ENCODE data around the gene MPDU1.
A peak's percentile ranks its signal among the peaks of the same experiment; 100 is the strongest.

Gene MPDU1

GRCh38 chr17:7561028-7561575 lies 22.6 kb upstream of the MPDU1 start:
- DNase-seq = peak; percentile 48

GRCh38 chr17:7561589-7562207 lies 22.0 kb upstream of the MPDU1 start, which contains the start of gene SENP3:
Gene SENP3, plus strand, starts transcription at chr17:7561919. Its CDS starts 1,158 bp downstream, at chr17:7563077.
- DNase-seq = no peak

GRCh38 chr17:7562208-7562605 lies 21.4 kb upstream of the MPDU1 start:
- DNase-seq = no peak

DNA sequence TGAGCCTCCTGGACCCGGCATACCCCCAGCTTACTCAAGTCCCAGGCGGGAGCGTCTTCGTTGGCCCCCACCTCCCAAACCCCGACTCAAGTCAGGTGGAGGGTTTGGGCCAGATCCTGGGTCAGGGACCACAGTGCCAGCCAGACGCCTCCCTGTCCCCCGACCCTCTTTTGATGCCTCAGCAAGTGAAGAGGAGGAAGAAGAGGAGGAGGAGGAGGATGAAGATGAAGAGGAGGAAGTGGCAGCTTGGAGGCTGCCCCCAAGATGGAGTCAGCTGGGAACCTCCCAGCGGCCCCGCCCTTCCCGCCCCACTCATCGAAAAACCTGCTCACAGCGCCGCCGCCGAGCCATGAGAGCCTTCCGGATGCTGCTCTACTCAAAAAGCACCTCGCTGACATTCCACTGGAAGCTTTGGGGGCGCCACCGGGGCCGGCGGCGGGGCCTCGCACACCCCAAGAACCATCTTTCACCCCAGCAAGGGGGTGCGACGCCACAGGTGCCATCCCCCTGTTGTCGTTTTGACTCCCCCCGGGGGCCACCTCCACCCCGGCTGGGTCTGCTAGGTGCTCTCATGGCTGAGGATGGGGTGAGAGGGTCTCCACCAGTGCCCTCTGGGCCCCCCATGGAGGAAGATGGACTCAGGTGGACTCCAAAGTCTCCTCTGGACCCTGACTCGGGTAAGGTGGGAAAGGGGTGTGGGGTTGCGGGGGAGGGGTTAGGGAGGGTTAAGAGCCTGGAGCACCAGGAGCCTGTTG lies 20.4 kb upstream of the MPDU1 start:
- no peak for DNase-seq

DNA sequence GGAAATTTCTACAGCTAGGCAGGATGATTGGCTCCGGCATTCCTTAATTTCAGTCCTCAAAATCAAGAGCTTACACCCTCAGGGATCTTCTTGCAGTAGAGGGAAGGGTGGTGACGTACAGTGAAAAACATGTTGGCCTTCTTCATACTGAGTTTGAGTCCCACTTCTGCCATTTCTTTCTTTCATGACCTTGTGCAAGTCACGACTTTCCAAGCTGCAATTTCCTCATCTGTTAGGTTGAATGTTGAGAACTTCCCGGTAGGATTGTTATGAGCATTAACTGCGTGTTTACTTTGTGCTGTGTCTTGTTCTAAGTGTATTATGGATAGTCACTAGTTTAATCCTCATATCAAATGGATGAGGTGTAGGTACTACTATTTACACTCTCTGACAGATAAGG lies 14.1 kb upstream of the MPDU1 start:
- no peak for DNase-seq

DNA sequence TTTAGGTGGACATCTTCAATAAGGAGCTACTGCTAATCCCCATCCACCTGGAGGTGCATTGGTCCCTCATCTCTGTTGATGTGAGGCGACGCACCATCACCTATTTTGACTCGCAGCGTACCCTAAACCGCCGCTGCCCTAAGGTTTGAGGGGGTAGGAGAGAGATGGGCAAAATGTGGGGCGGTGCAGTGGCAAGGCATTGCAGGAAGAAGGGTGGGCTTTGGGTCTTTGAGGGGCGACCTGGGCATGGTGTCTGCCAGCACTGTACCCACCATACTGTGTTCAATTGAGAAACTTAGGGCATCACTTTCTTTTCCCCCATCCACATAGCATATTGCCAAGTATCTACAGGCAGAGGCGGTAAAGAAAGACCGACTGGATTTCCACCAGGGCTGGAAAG lies 13.3 kb upstream of the MPDU1 start:
- DNase-seq = no peak

GRCh38 chr17:7572338-7572587 lies 11.4 kb upstream of the MPDU1 start:
- DNase-seq = peak; percentile 94

- no peak for DNase-seq
Observed at GRCh38 chr17:7572588-7573323, 10.9 kb upstream of the MPDU1 start.

DNA sequence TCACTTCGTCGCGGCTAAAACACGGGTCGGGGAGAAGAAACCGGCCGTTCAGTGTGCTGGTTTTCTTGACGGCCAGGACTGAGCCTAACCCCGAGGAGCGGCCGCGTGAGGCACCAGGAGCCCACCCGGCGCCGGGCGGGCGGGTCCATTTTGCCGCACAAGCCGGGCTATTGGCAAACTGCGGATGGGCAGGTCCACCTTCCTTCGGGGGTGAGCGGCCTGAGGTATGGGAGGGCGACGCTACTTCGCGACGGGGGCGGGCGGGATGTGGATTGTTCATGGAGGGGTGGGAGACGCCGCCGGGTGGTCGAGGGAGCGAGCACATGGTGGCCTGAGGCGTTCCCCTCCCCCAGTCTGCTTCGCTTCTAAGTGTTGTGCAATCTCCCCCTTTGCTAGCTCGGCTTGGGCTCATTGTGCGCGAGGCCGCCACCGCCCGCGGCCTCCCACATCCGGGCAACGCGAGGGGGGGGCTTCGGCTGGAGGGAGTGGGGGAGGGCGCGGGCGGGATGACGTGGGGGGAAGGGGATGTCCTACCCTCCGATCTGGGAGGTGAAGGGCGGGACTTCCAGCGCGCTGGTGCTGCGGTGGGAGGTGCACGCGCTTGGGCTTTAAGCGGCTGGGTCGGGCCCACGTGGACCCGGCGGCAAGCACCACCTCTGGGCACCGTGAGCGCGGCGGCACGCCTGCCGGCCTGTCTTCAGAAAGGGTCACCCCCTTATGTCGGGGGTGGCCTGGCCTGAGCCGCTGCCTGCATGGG lies 10.2 kb upstream of the MPDU1 start:
- no peak for DNase-seq

- no peak for DNase-seq
Observed at GRCh38 chr17:7574176-7574953, 9.3 kb upstream of the MPDU1 start.

GRCh38 chr17:7575481-7575883 lies 8.2 kb upstream of the MPDU1 start:
- no peak for DNase-seq

- no peak for DNase-seq
Observed at GRCh38 chr17:7575959-7576358, 7.7 kb upstream of the MPDU1 start.

DNA sequence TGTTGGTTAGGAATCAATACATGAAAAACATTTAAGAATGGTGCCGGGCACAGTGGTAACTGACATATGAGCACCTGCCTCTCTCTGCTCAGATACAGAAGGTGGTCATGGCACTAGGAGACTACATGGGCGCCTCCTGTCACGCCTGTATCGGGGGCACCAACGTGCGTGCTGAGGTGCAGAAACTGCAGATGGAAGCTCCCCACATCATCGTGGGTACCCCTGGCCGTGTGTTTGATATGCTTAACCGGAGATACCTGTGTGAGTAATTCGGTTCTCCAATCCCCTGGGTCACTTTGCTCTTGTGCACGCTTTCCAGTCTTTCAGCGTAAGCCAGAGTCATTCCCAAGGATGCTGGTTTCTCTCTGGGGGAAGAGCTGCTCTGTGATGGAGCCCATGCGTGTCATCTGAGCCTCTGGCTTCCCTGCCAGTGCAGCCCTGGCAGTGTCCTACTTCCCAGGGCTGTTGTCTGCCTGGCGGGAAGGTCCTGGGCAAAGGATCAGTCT lies 7.2 kb upstream of the MPDU1 start:
- no peak for DNase-seq

DNA sequence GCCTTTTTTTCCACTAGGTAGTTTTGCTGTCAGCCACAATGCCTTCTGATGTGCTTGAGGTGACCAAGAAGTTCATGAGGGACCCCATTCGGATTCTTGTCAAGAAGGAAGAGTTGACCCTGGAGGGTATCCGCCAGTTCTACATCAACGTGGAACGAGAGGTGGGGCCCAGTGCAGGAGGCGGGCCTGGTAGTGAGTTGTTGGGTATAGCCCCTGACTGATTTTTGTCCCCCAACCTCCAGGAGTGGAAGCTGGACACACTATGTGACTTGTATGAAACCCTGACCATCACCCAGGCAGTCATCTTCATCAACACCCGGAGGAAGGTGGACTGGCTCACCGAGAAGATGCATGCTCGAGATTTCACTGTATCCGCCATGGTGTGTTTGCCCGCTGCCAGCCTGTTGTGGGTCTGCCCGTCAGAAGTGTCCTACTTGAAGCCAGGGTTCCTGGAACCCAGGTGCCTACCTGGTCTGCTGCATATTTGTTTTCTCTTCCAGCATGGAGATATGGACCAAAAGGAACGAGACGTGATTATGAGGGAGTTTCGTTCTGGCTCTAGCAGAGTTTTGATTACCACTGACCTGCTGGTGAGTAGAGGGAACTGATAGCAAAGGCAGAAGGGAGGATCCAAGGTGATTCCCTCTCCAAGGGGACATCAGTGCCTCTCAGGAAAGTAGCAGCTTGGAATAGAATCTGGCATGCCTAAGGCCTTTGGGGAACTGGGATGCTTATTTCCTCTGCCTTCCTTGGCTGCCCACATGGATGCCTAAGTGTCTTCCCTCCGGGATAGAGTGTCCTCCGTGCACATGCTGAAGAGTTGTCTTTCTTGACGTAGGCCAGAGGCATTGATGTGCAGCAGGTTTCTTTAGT lies 6.1 kb upstream of the MPDU1 start:
- DNase-seq = no peak

DNA sequence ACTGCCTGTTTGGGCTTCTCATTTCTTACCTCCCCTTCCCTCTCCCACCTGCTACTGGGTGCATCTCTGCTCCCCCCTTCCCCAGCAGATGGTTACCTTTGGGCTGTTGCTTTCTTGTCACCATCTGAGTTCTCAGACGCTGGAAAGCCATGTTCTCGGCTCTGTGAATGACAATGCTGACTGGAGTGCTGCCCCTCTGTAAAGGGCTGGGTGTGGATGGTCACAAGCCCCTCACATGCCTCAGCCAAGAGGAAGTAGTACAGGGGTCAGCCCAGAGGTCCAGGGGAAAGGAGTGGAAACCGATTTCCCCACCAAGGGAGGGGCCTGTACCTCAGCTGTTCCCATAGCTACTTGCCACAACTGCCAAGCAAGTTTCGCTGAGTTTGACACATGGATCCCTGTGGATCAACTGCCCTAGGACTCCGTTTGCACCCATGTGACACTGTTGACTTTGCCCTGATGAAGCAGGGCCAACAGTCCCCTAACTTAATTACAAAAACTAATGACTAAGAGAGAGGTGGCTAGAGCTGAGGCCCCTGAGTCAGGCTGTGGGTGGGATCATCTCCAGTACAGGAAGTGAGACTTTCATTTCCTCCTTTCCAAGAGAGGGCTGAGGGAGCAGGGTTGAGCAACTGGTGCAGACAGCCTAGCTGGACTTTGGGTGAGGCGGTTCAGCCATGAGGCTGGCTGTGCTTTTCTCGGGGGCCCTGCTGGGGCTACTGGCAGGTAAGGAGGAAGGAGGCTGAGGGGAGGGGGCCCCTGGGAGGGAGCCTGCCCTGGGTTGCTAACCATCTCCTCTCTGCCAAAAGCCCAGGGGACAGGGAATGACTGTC lies 4.4 kb upstream of the MPDU1 start, which contains the start of gene CD68:
Gene CD68, plus strand, starts transcription at position 638 of the 833 bp plus-strand sequence. Its CDS starts 40 bp downstream, at position 678.
- peak; percentile 79 for DNase-seq

DNA sequence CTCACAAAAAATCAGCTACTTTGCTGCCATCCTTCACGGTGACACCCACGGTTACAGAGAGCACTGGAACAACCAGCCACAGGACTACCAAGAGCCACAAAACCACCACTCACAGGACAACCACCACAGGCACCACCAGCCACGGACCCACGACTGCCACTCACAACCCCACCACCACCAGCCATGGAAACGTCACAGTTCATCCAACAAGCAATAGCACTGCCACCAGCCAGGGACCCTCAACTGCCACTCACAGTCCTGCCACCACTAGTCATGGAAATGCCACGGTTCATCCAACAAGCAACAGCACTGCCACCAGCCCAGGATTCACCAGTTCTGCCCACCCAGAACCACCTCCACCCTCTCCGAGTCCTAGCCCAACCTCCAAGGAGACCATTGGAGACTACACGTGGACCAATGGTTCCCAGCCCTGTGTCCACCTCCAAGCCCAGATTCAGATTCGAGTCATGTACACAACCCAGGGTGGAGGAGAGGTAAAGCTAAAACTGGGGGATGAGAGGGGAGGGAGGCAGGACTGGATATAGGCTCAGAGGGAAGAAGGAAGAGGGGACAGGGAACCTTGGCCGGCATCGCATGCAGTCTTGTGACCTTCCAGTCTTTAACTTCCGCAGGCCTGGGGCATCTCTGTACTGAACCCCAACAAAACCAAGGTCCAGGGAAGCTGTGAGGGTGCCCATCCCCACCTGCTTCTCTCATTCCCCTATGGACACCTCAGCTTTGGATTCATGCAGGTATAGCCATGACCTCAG lies 3.6 kb upstream of the MPDU1 start:
- no peak for DNase-seq

DNA sequence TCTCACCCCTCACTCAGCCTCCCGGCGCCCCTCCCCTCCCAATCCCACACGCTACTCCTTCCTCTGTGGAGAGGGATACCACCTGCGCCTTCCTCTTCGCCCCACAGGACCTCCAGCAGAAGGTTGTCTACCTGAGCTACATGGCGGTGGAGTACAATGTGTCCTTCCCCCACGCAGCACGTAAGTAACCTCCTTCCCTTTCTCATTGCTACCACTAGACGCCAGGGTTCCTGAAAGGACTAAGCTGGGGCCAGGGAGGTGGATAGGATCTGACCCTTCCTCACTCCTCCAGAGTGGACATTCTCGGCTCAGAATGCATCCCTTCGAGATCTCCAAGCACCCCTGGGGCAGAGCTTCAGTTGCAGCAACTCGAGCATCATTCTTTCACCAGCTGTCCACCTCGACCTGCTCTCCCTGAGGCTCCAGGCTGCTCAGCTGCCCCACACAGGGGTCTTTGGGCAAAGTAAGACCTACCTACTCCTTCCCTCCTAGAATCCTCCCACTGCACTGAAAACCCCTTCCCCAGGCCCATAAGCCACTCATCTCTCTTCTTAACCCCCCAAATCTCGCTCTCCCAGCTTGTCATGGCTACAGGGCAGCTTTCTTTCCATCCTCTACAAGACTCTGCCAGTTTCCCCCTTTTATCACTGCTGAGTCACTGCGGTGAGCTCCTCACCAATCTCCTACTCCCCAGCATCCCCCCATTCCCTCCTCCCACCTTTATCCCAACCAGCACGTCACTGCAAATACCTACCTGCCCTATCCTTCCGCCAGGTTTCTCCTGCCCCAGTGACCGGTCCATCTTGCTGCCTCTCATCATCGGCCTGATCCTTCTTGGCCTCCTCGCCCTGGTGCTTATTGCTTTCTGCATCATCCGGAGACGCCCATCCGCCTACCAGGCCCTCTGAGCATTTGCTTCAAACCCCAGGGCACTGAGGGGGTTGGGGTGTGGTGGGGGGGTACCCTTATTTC lies 2.8 kb upstream of the MPDU1 start:
- DNase-seq = no peak
